Putamen (tissue), 1 donor: ENCODE results near the gene APBA2.
A peak's percentile ranks its signal among the peaks of the same experiment; 100 is the strongest.

ENCODE experiments used
- DNase-seq: peaks from one replicate; pipeline ENCODE4 v3.0.0-alpha.2; 2016; ENCODE audit warnings: low spot score

APBA2 gene

DNA sequence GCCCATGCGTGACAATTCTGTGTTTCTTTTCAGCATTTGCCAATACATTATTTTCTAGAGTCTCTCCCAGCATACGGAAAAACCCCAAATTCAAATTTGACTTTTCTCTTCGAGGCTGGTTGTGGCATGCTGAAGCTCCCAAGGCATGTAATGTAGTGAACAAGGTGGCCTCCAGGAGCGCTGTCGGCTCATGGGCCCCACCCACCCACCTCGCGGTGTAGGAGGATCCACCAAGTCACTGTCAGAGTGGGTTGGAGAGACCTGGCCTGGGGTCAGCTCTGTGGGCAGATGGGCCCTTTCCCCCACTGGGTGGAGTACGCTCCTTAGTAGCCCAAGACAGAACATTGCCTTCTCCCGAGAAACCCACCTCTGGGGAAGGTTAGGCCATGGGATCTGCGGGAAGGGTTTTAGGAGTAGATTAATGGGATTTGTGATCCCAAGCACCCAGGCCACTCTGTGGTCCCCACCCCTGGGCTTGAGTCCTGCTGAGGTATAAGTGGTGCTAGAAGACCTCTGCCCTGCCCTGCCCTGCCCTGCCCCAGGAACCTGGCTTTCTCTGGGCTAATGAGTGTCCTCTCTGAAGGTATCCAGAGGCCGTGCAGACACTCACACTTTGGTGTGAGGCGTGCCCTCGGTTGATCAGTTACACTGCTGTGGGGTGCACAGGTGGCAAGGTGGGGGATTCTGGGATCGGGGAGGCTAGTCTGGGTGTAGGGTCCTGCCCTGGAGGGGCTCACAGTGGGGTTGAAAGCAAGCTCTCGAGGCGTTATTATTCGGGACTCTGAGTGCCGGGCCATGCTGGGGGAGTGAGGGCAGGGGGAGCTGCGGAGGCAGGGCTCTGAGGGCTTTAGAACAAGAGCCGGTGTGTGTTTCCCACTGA is 97.9 kb downstream of the APBA2 start:
- no peak for DNase-seq

DNA sequence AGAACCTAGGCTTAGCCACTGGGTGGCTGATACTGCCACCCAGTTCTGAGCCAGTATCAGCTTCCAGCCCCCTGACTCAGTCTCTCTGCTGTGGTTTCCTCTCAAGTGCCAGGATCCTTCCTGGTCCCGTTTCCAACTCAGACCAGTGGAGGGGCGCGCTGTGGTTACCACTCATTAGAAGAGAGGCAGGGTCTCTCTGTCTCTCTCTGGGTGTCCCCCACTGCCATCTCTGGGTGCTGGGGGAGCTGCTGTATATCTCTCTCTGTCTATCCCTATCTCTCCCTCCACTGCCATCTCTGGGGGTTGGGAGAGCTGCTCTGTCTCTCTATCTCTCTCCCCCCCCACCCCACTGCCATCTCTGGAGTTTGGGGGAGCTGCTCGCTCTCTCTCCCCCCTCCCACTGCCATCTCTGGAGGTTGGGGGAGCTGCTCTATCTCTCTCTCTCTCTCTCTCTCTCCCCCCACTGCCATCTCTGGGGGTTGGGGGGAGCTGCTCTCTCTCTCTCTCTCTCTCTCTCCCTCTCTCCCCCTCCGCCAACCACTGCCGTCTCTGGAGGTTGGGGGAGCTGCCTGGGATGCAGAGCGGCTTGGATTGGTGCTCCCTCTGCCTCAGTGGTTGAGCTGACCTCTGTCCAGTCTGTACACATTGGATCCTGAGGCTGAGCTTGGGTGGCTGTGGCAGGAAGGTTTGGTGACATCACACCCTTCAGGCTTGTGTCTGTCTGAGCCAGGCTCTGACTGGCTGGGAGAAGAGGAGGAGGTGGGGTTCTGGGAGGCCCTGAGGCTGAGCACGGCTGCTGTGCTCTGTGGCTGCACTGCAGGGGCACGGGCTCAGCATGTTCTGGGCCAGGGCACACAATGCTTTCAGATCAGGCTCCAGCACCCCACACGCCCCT is 98.9 kb downstream of the APBA2 start:
- DNase-seq: peak; percentile 95

DNA sequence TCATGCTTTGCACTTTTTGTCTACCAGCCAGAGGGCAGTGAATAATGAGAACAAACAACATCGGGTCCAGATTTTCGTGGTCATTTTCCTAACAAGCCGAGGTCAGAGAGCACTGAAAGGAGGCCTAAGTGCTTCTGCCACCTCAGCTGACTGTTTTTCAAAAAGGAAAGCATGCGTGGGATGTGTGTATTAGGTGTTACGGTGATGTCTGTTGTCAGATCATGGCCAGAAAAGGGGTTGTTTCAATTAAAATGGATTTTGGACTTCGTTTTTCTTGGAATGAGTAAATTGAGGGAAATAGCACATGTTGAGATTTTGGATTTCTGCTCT is 99.5 kb downstream of the APBA2 start:
- DNase-seq: no peak

DNA sequence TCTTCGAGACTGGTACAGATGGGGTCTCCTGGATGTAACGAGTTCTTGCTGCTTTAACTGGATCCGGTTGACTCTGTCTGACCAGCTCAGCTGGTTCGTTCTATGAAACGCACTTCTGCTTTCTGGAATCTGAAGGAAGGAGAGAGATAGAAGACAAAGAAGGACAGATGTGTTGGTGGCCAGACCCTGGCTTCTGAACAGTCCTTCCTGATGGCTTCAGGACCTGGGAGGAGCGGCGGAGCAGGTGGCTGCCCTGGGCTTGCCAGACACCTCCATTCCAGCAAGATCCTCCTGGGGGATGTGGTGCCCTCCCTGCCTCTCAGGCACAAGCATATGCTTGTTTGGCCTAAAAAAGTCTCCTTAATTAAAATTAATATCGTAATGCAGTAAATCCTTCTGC is 99.9 kb downstream of the APBA2 start:
- no peak for DNase-seq

DNA sequence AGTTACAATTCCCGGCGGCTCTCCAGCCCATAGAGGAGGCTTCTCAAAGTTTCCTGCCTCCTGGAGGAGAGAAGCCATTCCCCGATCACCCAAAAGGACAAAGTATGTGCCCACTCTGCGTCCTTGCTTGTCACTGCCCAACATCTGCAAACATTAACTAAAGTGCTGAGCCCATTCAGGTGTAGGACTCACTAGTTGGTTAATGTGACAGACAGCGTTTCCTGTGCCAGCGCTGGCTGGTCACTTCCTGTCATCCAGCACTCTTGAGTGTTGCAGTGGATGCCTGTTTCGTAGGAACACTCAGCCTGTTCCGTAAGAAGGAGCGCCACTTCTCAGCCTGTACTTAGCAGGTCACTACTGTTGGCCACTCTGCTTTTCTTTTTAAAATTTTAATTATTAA is 100.3 kb downstream of the APBA2 start:
- DNase-seq: no peak

DNA sequence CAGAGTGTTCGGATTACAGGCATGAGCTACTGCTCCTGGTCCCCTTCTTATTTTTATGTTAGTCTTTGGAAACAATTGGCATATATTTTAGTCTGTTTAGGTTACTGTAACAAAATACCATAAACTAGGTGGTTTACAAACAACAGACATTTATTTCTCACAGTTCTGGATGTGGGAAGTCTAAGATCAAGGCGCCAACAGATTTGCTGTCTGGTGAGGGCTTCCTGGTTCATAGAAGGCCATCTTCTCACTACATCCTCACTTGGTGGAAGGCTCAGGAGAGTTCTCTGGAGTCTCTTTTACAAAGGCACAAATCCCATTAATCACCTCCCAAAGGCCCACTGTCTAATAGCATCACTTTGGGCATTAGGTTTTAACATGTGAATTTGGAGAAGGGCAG is 101.0 kb downstream of the APBA2 start:
- DNase-seq: no peak

DNA sequence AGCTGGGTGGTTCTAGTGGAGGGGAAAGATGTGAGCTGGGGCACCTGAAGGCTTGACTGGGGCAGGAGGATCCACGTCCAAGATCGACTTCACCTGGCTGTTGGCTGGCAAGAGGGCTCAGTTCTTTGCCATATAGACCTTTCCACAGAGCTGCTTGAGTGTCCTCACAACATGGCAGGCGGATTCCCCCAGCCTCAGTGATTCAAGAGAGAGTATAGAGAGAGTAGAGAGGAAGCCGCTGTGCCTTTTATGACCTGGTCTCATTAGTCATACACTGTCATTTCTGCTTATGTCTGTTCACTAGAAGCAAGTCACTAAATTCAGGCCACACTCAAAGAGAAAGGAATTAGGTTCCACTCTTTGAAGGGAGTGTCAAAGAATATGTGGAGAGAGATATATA is 101.6 kb downstream of the APBA2 start:
- no peak for DNase-seq

DNA sequence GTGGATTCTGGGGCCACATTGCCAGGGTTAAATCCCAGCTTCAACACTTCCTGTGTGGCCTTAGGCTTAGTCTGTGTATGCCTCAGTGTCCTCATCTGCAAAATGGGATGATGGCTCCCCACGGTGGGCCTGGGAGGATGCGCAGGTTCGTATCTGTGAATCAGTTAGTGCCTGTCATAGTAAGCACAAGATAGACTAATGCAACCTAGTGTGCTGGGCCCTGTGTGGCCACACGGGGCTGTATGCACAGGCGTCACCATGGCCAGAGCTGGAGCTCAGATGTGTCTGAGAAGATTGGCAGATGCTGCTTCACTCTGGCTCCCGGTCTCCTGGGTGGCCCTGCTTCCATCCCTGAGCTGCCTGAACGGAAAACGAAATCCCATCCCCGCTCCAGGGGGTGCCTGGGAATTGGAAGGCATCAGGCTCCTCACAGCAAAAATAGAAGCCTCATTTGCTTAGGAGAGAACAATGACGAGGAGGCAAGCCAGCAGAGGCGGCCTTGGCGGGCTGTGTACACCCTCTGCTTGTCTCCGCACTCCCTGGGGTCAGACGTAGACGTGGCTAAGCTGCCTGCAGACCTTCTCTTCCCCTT is 103.6 kb downstream of the APBA2 start:
- peak; percentile 87 for DNase-seq

DNA sequence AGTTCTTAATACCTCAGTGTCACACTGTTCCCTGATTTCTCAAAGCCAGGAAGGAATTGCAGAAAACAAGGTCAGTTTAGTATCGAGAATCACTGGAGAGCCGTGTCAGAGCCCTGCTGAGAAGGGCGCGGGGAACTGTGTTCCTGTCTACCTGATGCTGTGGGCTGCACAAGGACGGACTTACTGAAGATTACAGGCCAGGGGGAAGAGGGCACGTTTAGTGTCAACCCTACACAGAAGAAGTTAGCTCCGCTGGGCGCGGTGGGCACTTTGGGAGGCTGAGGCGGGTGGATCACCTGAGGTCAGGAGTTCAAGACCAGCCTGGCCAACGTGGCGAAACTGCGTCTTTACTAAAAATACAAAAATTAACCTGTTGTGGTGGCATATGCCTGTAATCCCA is 104.1 kb downstream of the APBA2 start:
- no peak for DNase-seq

DNA sequence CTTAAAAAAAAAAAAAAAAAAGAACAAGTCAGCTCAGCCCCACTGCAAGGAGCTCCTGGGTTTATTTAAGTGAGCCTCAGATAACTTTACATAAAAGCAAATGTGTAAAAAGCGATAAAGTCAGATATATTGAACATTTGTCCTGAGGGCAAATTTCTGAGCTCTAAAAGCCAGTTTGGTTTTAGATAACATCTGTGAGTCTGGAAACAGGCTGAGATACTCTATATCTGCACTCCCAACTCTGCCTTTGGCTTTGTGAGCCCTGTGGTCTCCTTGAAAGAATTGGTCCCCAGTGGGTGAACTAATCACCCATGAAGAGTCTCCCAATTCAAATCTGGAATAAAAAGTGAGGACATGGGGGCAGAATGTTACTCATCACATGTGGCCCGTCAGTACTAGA is 104.6 kb downstream of the APBA2 start:
- DNase-seq: no peak

DNA sequence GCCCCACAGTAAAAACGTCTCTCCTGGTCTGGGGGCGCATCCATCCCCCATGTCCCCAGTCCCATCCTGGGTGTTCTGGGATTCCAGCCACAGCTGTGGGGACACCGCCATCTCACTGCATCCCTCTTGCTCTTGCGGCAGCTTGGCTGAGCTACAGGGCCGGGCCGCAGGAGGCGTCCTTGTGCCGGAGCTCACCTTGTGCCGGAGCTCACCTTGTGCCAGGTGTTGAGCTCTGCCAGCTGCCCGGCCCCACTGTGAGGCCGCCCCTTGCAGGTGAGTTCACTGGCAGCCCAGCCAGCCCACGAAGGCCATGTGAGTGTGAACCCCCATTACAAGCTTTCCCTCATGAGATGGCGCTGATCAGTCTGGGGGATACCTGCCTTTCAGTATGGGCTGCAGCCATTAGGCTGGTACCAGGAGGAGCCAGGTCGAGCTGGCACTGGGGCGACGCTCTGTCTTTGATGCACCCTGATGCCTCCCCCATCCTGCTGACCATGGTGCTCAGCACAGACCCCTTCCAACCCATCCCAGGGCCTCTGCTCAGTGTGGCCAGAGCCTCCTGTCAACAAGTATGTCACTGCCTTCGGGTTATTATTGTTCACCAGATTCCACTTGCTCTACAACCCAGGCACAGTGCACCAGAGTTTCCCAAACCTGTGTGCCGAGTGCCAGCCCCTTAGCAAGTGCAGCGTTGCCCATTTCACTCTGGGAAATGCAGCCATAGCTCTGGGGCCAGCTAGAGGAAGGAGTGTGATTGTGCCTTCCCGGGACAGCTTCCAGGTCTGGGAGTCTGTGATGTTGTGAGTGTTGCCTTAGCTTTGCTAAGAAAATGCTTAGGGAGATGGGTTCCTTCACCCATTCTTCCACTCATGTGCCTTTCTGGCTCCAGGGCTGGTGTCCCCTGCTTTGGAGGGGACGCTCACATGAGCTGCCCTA is 105.7 kb downstream of the APBA2 start:
- no peak for DNase-seq

DNA sequence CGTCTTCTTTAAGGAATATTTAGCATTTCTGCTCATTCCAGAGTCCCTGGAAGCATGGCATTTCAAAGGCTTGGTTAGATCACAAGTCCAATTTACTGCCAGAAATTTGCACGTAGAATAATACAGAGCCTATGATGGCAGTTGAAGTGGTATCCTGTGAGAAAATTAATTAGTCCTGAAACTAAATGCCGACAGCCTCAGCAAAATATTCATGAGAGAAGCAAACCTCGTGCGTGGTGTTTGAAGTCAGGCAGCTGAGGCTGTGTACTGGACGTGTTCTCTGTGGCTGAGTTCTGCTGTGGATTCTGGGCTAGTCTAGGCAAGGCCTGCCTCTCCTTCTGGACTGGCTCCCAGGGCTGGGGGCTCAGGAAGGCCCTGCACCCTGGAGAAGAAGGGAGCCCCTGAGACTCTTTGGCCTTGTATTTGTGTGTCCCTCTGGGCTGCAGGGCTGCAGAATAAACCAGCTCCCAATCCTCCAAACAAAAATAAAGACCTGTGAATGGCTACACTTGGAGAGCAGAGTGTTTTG is 106.6 kb downstream of the APBA2 start:
- no peak for DNase-seq

DNA sequence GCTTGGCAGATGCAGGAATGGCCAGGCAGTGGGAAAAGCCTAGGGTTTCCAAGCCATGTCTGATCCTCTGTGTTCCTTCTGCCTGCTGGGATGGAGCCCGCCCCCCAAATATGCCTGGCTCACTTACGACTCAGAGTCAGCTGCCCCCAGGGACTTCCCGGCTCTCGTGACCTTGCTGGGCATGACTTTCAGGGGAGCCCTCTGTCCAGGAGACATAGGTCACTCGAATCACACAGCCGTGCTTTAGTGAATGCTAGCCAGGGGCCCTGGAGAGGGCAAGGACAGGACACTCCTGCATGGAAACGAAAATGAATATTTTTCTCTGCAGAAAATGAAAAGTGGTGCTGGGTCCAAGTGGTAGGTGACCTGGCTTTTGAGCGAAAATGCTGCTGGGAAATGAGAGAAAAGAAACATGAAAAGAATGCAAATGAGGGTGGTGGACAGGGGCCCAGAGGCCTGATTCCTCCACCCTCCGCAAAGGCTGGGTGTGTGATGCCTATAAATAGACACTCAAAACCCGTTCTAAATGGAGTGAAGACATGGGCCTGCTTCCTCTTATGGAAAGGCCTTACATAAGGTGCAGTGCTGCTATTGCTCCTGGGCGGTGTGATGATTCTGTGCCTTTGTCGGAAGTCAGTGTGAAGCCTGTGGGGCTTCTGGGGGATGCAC is 107.4 kb downstream of the APBA2 start:
- peak; percentile 70 for DNase-seq

DNA sequence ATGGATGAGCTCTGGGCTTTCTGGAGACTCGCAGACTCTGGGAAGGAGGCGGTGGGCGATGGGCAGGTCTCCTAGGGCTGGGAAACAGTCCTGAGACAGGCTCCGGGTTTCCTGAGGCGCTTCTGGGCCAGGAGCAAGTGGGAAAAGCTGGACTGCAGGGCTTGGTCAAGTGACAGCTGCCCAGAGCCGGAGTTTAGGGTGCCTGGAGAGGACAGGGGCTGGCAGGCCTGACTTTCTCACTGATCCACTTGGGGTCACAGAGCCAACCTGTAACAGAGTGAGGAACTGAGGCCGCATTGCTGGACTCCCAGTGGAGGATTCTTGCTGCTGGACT is 107.9 kb downstream of the APBA2 start:
- DNase-seq: no peak

DNA sequence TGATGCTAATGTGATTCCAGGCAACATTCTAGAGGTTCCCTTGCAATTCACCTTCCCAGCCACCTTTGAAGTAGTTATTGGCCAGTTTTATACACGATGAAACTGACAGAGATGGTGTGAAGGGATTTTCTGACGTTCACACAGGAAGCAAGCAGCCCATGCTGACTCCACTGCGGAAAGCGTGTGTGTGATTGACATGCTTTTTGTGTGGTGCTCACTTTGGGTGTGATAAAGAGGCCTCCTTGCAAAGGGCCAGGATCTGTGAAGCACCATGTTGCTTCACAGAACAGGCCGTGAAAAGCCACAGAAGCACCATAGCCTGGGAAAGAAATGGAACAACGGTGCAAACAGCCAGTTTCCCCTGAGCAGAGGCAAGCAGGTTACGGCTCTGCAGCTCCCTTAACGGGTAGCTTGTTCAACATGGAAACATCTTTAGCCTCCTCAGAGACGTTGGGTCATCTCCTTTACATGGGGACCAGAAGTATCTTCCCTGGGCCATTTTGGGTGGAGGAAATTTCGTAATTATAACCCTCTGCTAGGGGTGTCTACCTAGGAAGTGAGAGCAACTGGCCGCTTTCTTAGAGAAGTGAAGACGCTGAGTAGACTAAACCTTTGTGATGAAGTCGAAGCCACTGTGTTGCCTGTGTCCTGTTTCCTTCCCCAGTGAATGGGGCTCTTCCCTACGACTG is 108.5 kb downstream of the APBA2 start:
- no peak for DNase-seq

DNA sequence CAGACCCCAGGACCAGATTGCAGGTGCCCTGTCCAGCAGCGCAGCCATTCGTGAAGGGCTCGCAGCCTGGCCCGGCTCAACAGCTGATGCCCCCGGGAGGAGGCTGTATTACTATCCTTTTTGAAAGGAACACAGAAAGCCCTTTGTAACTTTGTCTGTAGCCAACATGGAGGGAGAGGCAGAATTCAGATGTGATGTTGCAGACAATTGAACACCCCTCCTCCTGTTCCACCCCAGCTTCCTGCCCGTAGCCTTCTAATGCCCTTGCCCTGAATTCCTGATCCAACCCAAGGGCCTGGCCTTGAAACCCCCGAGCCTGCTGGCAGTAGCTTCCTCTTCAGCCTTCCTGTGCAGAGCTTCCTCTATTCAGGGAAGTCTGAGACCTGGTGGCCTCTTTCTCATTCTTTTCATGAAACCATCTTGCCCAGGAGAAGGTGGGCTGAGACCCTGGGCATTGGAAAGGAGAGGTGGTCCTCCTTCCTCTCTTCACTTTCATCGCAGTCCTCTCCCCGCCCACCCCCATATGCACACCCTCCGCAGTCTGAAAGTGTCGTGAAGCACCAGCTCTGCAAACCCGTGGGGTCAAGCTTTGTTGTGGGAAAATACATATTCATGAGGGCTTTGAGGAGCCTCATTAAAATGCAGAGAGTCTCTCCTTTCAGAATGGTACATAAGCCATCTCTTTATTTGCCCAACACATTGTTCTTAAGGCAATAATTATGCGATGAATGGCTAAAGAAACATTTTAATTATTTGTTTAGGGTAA is 109.2 kb downstream of the APBA2 start:
- peak; percentile 84 for DNase-seq

DNA sequence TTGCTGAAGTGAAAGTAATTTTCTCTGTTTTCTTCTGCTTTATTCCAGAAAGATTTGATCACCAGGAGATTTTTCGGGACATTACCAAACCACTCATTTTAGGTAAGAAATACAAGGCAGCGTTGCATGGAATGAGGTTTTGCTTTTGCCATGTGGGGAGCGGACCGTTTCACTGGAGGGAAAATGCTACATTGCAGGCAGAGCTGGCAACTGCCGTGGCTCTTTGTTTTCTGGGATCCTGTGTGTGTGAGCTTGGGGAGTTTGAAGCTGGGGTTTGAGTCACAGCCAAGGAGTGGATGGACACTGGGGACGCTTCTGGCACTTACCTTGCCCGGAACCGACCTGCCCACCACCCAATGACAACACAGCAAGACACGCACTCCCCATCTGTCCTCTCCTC is 109.9 kb downstream of the APBA2 start:
- no peak for DNase-seq

DNA sequence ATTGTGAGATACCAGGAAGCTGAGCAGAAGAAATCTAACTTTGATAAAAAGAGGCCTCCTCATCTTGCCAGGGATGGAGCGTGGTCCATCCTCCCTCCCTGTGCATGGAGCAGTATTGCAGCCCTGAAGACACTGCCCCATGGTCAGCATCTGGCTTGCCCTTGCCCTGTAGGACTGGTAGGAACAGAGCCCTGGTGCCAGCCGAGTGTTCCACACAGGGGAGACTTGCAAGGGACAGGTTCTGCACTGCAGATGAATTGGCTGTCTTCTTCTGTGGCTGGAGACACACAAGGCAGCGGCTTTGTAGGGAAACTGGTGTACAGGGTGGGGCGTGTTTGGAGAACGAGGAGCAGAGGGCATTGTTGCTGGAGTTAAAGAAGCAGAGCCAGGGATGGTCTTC is 110.5 kb downstream of the APBA2 start:
- DNase-seq: no peak

DNA sequence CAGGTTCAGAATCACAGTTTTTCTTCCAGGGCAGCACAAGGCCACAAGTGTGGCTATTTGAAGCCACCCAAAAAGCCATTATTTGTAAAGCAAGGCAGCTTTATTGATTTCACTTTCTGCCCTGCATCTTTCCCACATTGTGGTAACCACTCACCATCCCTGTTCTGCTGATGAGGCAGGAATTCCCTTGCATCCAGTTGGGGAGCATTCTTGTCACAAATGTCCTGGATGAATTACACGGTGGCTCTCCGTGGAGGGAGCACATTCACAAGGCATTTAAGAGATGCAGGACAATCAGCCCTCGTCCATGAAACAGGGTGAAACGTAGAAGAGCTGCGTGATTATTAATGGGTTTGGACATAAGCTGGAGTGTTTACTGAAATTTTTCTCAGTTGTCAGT is 111.2 kb downstream of the APBA2 start:
- DNase-seq: no peak

DNA sequence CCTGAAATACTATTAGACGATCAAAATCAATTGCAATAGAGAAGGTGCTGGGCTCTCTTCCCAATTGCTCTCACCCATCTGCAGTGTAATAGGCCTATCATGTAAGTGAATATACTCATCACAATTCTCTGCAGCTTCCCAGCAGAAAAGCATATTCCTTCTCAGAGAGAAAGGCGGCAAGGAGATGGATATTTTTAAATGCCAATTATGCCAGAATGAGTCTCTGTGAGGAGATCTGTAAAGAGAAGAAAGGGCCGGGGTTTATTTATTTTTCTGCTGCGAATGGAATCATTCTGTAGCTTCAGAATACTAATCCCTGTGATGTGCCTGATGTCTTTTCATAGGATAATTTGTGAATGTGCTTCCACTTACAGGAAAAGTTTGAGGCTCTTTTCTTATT is 112.0 kb downstream of the APBA2 start:
- DNase-seq: no peak
